Renal cortex interstitium (tissue), 11 donors: Measurements from ENCODE around the gene CRYBA4. TPM values are rescaled to one million over a fixed set of nuclear protein-coding genes. Genes with fewer than 3 reads are reported as not detected.

Experiments used
- DNase-seq, 11 donors: peaks; one replicate each; pipeline ENCODE4 v3.0.0-alpha.2; 2013; ENCODE audit warnings: low read depth in 9 of 11, low spot score in 4 of 11; ENCODE audit errors: extremely low read depth in 1 of 11
- polyA plus RNA-seq, 3 donors: library from polyadenylated mRNA; unstranded; fragments of 120-200 nt; gene quantifications; one replicate each; pipeline ENCODE4 v1.2.1, GENCODE V29; 2013; ENCODE audit not compliant: insufficient read length in 3 of 3

The CRYBA4 gene
- polyA plus RNA-seq, 3 donors: 0.18 TPM; not detected in 2

- DNase-seq: no peak
These were observed 52.7 kb downstream of the CRYBA4 start for GRCh38 chr22:26674211-26675190.

GRCh38 chr22:26675687-26676268 lies 54.0 kb downstream of the CRYBA4 start:
- no peak for DNase-seq

GRCh38 chr22:26677217-26677616 lies 55.5 kb downstream of the CRYBA4 start:
- DNase-seq: no peak

- peak in 9 of 11 donors; percentile 56 to 74 (median 65) for DNase-seq
These were observed 57.4 kb downstream of the CRYBA4 start for GRCh38 chr22:26679003-26679629.

Other genes with a start within 250 kb of the CRYBA4 start
- 1 to 10 TPM; 3.3 to 4.2 (median 3.6) TPM for gene ASPHD2, start 192.7 kb upstream of the CRYBA4 start, polyA plus RNA-seq
- gene HPS4, start 138.2 kb upstream of the CRYBA4 start, polyA plus RNA-seq: 10 to 100 TPM; 31.3 to 43.0 (median 39.2) TPM
- 10 to 100 TPM; 28.4 to 38.0 (median 29.0) TPM for gene SRRD, start 138.1 kb upstream of the CRYBA4 start, polyA plus RNA-seq
- gene TFIP11, start 109.5 kb upstream of the CRYBA4 start, polyA plus RNA-seq: 10 to 100 TPM; 40.8 to 48.8 (median 46.3) TPM
- 10 to 100 TPM; 24.8 to 30.3 (median 27.8) TPM for gene TPST2, start 31.8 kb upstream of the CRYBA4 start, polyA plus RNA-seq
- 1 to 10 TPM in 1 of 3 donors, under 1 TPM in 2; 0.42 to 1.0 (median 0.82) TPM for gene CRYBB1, start 3.9 kb upstream of the CRYBA4 start, polyA plus RNA-seq
- gene MIAT, start 35.6 kb downstream of the CRYBA4 start, polyA plus RNA-seq: under 1 TPM; 0.47 to 0.85 (median 0.52) TPM